GM21515 (cell line): ENCODE results near the gene VAV2.
"Not testable (repeated sequence)": the region's sequence is repeated elsewhere in the genome, so short reads cannot be mapped to it uniquely, and the experiment has no call there.

Source experiments
- ATAC-seq: cut with Tn5 transposase; IDR thresholded peaks from one replicate; pipeline ENCODE4 v1.9.1; 2021; ENCODE audit not compliant: unreplicated experiment

VAV2 gene

GRCh38 chr9:133969681-133970580, 22.2 kb downstream of the VAV2 start:
- ATAC-seq = no peak

GRCh38 chr9:133968966-133969617, 23.0 kb downstream of the VAV2 start:
- ATAC-seq = no peak

GRCh38 chr9:133968428-133968827, 23.7 kb downstream of the VAV2 start:
- ATAC-seq = no peak

DNA sequence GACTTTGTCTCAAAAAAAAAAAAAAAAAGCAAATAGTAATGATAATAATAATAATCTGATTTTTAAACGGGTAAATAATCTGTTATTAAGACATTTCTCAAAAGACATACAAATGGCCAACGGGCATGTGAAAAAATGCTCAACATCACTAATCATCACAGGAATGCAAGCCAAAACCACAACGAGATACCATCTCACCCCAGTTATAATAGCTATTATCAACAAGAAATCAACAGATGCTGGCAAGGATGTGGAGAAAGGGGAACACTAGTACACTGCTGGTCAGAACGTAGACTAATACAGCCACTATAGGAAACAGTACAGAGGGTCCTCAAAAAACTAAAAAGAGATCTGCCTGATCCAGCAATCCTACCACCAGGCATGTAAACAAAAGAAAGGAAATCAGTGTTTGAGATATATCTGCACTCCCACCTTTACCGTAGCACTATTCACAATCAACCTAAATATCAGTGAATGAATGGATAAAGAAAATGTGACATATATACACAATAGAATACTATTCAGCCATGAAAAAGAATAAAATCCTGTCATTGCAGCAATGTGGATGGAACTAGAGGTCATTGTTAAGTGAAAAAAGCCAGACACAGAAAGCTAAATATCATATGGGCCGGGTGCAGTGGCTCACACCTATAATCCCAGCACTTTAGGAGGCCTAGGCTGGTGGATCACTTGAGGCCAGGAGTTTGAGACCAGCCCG, 24.9 kb downstream of the VAV2 start:
- ATAC-seq = no peak

DNA sequence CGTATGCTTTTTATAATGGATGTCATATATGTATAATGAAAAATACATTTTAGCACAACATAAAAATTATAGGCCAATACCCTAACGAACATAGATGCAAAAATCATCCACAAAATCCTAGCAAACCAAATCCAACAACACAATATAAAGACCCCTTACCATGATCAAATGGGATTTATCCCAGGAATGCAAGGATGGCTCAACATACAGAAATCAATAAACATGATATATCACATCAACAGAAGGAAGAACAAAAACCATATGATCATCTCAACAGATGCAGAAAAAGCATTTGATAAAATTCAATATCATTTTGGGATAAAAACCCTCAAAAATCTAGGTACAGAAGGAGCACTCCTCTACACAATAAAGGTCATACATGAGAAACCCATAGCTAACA, 27.7 kb downstream of the VAV2 start:
- no peak for ATAC-seq

DNA sequence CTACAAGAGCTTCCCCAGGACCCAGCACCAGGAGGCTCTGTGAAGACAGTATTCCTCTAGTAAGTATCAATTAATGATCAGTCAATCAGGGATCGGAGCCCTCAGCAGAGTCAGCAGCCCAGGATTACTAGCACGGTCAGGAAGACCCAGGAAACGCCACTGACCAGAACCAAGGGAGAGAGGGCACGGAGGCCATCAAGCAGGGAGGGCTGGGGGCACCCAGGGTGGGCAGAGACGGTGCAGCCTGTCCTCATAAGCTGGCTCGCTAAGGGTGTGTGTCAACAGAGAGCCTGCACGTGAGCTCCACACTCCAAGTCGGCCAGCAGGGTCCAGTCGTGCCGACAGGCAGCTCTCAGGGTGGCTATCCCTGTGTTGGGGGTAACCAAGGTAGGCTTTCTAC, 29.0 kb downstream of the VAV2 start:
- ATAC-seq = no peak

DNA sequence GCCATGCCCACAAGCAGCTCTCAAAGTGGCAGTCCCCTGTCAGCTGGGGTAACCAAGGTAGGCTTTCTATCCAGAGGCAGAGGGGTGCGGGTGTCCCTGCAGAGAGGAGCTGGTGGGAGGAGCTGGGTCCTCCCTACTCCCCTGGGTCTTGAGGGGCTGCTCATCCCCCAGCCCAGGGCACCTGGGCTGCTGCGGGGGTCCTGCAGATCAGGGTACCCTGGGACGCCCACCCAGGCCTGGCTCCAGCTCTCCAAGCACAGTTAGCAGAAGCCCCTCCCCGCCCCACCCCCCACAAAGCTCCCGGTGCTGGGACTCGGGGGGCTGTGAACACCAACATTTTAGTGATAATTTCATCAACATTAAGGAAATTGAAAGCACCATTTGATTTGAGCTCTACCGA, 29.8 kb downstream of the VAV2 start:
- no peak for ATAC-seq

GRCh38 chr9:133961226-133962165, 30.6 kb downstream of the VAV2 start:
- no peak for ATAC-seq

GRCh38 chr9:133960568-133961129, 31.5 kb downstream of the VAV2 start:
- no peak for ATAC-seq

- ATAC-seq = no peak
These were observed 32.1 kb downstream of the VAV2 start for GRCh38 chr9:133959966-133960567.

DNA sequence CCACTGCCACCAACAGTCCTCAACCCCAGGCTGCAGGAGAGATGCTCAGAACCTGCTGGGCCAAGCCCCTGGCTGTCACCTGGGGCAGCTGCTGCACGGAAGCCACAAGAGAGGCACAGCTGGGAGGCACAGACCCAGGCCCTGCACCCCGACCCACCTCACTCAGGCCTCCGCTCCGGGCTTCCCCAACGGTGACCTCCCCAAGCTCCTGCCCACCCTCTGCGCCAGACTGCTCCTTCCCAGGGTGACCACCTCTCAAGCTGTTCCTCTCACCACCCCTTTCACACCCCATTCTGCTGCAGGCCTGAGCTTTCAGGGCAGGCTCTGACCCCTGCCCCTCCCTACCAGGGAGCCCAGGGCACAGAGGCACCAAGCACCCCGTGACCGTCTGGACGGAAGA, 33.0 kb downstream of the VAV2 start:
- no peak for ATAC-seq

- ATAC-seq = no peak
These were observed 33.4 kb downstream of the VAV2 start for GRCh38 chr9:133958756-133959155.

GRCh38 chr9:133957772-133958171, 34.4 kb downstream of the VAV2 start:
- ATAC-seq = not testable (repeated sequence)

- ATAC-seq = no peak
These were observed 34.8 kb downstream of the VAV2 start for GRCh38 chr9:133957328-133957727.

- no peak for ATAC-seq
These were observed 35.5 kb downstream of the VAV2 start for GRCh38 chr9:133956520-133957076.

DNA sequence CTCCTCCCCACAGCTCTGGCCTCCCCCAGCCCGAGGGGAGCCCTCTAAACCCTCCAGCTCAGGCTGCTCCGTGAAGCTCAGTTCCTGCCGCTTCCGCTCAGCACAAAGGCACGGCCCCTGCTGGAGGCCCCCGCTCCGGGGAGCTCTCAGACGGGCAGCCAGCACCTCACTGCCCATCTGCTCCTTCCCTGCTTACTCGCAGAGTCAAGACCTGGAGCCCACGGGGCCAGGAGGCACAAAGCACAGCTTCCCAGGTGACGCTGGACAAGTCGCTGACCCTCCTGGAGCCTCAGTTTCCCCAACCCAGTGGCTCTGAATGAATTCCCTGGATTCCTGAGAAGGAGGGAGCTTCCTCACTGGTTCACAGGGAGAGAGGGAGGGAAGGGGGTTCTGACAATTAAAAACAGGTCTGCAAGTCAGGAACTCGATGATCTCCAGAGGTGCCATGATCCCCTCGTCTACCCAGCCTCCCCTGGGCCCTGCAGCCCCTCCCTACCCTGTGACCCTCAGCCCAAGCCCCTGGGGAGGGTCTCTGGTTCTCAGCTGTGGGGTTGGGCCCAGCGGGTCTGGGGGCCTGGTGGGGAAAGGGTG, 36.2 kb downstream of the VAV2 start:
- no peak for ATAC-seq

DNA sequence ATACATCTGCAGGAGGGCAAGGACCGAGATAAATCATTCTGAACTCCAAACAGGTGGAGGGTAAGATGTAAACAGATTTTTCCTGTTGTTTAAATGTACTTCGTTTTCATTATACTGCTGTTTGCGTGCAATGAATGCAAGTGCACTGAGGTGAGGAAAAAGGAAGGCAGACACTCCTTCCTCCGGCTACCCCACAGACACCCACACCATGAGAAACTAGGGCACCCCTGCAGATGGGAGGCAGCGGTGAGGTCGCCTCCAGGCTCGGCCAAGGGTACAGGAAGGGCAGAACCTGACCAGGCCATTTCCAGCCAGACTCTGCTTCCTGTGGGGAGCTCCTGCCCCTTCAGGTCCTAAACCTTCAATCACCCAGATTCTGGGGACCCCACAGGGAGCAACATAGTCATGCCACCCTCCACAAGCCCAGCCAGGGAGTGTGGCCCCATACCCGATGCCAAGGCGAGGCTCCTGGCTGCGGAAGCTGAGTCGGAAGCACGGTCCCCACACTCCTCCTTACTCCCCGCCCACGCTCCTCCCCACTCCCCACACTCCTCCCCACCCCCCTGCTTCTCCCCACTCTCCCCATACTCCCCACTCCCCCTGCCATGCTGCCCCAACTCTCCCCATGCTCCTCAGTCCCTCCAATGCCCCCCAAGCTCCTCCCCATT, 37.1 kb downstream of the VAV2 start:
- no peak for ATAC-seq

GRCh38 chr9:133953976-133954709, 38.0 kb downstream of the VAV2 start:
- no peak for ATAC-seq
